ENCODE data around the gene IL18BP. TPM values are rescaled to one million over a fixed set of nuclear protein-coding genes. Genes with fewer than 3 reads are reported as not detected.

The IL18BP gene
- total RNA-seq, 2 experiments from 2014 or later = 14.7 to 16.8 TPM

DNA sequence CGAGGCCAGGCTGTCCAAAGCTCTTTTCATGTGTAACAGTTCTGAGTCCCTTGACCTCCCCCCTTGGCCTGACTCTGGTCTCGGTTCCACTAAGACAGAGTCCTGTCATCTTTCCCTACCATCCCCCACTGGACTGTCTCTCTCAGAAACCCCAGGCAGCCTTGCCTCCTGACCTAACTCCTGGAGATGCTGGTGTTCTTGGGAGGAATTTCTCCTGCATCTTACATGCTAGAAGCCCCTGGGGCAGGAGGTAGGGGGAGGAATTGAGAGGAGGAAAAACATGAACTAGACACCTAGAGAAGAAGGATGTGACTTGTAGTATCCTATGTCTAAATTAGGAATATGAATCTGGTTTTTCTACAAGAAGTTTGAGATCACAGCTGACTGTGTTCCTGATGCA, 648 bp upstream of the IL18BP start:
- Mint-ChIP-seq H3K27ac (peak overlapping the region; percentile 96), H3K27me3 (no peaks in the 10 kb centered on the region), H3K9me3 (no peaks in the 10 kb centered on the region), H3K4me1 (ENCODE audit: low read depth) (peaks cover 39% of the 10 kb centered on the region), H3K4me3 (peak overlapping the region; percentile 91), H3K36me3 (ENCODE audit: low read depth) (peaks cover 36% of the 10 kb centered on the region)
- no peak overlapping the region for H3K4me3 ChIP-seq (ENCODE audit: low read length)
- no peaks in the 10 kb centered on the region for H3K9me3 ChIP-seq (ENCODE audit: control insufficient read depth in 1 of 2, insufficient read depth in 1 of 2, low read length in 2 of 2)
- ATAC-seq (ENCODE audit: poor library complexity) (no peak), DNase-seq (no peak)
- H3K27me3 ChIP-seq (ENCODE audit: control insufficient read depth in 1 of 2, insufficient read depth in 2 of 2, low read length in 2 of 2) = no peaks in the 10 kb centered on the region
- ChIA-PET CTCF (no interaction called here), POLR2A (interaction anchor here (0.5 to 2.2 kb wide), 7 partner anchors 10 to 507 kb away, joined by 3 to 15 read pairs (median 4); partner anchors contain the start of gene ANAPC15)
- peaks cover 20% of the 10 kb centered on the region for H3K36me3 ChIP-seq (ENCODE audit: insufficient read depth, low read length)
- H3K27ac ChIP-seq (ENCODE audit: low read depth in 1 of 2, low read length in 2 of 2) = peak overlapping the region in 1 of 2 donors; percentile 85
- H3K4me1 ChIP-seq (ENCODE audit: insufficient read depth, low read length) = peaks cover 34% of the 10 kb centered on the region
- TF ChIP-seq, protein P1, sequence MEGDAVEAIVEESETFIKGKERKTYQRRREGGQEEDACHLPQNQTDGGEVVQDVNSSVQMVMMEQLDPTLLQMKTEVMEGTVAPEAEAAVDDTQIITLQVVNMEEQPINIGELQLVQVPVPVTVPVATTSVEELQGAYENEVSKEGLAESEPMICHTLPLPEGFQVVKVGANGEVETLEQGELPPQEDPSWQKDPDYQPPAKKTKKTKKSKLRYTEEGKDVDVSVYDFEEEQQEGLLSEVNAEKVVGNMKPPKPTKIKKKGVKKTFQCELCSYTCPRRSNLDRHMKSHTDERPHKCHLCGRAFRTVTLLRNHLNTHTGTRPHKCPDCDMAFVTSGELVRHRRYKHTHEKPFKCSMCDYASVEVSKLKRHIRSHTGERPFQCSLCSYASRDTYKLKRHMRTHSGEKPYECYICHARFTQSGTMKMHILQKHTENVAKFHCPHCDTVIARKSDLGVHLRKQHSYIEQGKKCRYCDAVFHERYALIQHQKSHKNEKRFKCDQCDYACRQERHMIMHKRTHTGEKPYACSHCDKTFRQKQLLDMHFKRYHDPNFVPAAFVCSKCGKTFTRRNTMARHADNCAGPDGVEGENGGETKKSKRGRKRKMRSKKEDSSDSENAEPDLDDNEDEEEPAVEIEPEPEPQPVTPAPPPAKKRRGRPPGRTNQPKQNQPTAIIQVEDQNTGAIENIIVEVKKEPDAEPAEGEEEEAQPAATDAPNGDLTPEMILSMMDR (IDR thresholded peaks at IDR 0.05) = no peak
- intact Hi-C loops (cut with DNase I, micrococcal nuclease) = no loop called here

DNA sequence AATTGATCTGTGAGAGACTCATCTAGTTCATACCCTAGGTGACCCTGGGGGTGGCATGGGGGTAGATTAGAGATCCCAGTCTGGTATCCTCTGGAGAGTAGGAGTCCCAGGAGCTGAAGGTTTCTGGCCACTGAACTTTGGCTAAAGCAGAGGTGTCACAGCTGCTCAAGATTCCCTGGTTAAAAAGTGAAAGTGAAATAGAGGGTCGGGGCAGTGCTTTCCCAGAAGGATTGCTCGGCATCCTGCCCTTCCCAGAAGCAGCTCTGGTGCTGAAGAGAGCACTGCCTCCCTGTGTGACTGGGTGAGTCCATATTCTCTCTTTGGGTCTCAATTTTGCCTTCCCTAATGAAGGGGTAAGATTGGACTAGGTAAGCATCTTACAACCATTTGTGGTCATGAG, 653 bp downstream of the IL18BP start:
- intact Hi-C loops (cut with DNase I, micrococcal nuclease) = no loop called here
- peaks cover 33% of the 10 kb centered on the region for H3K36me3 ChIP-seq (ENCODE audit: insufficient read depth, low read length)

GRCh38 chr11:71999798-72000197, 1.1 kb downstream of the IL18BP start:
- H3K27ac Mint-ChIP-seq = peak overlapping the region; percentile 96
- H3K27me3 ChIP-seq (ENCODE audit: control insufficient read depth in 1 of 2, insufficient read depth in 2 of 2, low read length in 2 of 2) = no peaks in the 10 kb centered on the region
- CTCF ChIA-PET = interaction anchor here (0.9 kb wide), 1 partner anchor 25 kb away, joined by 3 read pairs; no protein-coding TSS in a partner anchor
- intact Hi-C loops (cut with DNase I, micrococcal nuclease) = no loop called here
- peaks cover 37% of the 10 kb centered on the region for H3K36me3 ChIP-seq (ENCODE audit: insufficient read depth, low read length)
- POLR2A ChIA-PET = interaction anchor here (1.5 to 2.2 kb wide), 2 partner anchors 8 to 41 kb away, joined by 5 to 15 read pairs; no protein-coding TSS in a partner anchor
- peaks cover 39% of the 10 kb centered on the region for H3K4me1 Mint-ChIP-seq (ENCODE audit: low read depth)
- no peak for ATAC-seq (ENCODE audit: poor library complexity)
- H3K4me1 ChIP-seq (ENCODE audit: insufficient read depth, low read length) = peaks cover 34% of the 10 kb centered on the region
- peak overlapping the region; percentile 65 to 85 for H3K27ac ChIP-seq (ENCODE audit: low read depth in 1 of 2, low read length in 2 of 2)
- peak overlapping the region; percentile 91 for H3K4me3 Mint-ChIP-seq
- H3K9me3 ChIP-seq (ENCODE audit: control insufficient read depth in 1 of 2, insufficient read depth in 1 of 2, low read length in 2 of 2) = no peaks in the 10 kb centered on the region
- H3K27me3 Mint-ChIP-seq = no peaks in the 10 kb centered on the region
- TF ChIP-seq, protein P1 (IDR thresholded peaks at IDR 0.05) = no peak
- peak overlapping the region; percentile 56 for H3K4me3 ChIP-seq (ENCODE audit: low read length)
- no peaks in the 10 kb centered on the region for H3K9me3 Mint-ChIP-seq
- peaks cover 50% of the 10 kb centered on the region for H3K36me3 Mint-ChIP-seq (ENCODE audit: low read depth)
- DNase-seq = no peak

More for the DNA sequence above, 653 bp downstream of the IL18BP start:
- CTCF ChIA-PET = interaction anchor here (0.9 kb wide), 1 partner anchor 26 kb away, joined by 3 read pairs; no protein-coding TSS in a partner anchor
- Mint-ChIP-seq H3K36me3 (ENCODE audit: low read depth) (peaks cover 45% of the 10 kb centered on the region), H3K27me3 (no peaks in the 10 kb centered on the region), H3K4me3 (peak overlapping the region; percentile 91), H3K4me1 (ENCODE audit: low read depth) (peaks cover 39% of the 10 kb centered on the region), H3K27ac (peak overlapping the region; percentile 96), H3K9me3 (no peaks in the 10 kb centered on the region)
- H3K9me3 ChIP-seq (ENCODE audit: control insufficient read depth in 1 of 2, insufficient read depth in 1 of 2, low read length in 2 of 2) = no peaks in the 10 kb centered on the region
- peaks cover 34% of the 10 kb centered on the region for H3K4me1 ChIP-seq (ENCODE audit: insufficient read depth, low read length)
- H3K27me3 ChIP-seq (ENCODE audit: control insufficient read depth in 1 of 2, insufficient read depth in 2 of 2, low read length in 2 of 2) = no peaks in the 10 kb centered on the region
- POLR2A ChIA-PET = interaction anchor here (1.1 to 2.2 kb wide), 3 partner anchors 9 to 41 kb away, joined by 4 to 15 read pairs (median 5); no protein-coding TSS in a partner anchor
- peak overlapping the region; percentile 56 for H3K4me3 ChIP-seq (ENCODE audit: low read length)
- ATAC-seq (ENCODE audit: poor library complexity) = no peak
- no peak for DNase-seq
- peak overlapping the region; percentile 65 to 85 for H3K27ac ChIP-seq (ENCODE audit: low read depth in 1 of 2, low read length in 2 of 2)
- TF ChIP-seq, protein P1 (IDR thresholded peaks at IDR 0.05) = no peak
